HG03039 (cell line): ENCODE measurements around the gene ST3GAL6.

Experiments
- ATAC-seq: cut with Tn5 transposase; IDR thresholded peaks from one replicate; pipeline ENCODE4 v1.9.1; 2021; ENCODE audit warnings: mild to moderate bottlenecking, moderate library complexity; ENCODE audit not compliant: unreplicated experiment

Gene ST3GAL6

GRCh38 chr3:98843266-98843959 is 80.3 kb downstream of the ST3GAL6 start:
- ATAC-seq = no peak
